ENCODE data around the gene NAGPA.

GRCh38 chr16:5066511-5066910 lies 32.8 kb upstream of the NAGPA start:
- no peak for TF ChIP-seq HDGF (IDR thresholded peaks at IDR 0.05; ENCODE audit: borderline replicate concordance)
- TF ChIP-seq SP1 (IDR thresholded peaks at IDR 0.05): no peak
- TF ChIP-seq ZNF384 (IDR thresholded peaks at IDR 0.05): no peak
- TF ChIP-seq PKNOX1 (IDR thresholded peaks at IDR 0.05): no peak
- TF ChIP-seq BHLHE40 (IDR thresholded peaks at IDR 0.05; ENCODE audit: borderline replicate concordance): no peak
- no peak for TF ChIP-seq ELF4 (IDR thresholded peaks at IDR 0.05)
- TF ChIP-seq FOXM1 (IDR thresholded peaks at IDR 0.05; ENCODE audit: borderline replicate concordance): no peak
- TF ChIP-seq FOXA1 (IDR thresholded peaks at IDR 0.05): no peak
- TF ChIP-seq SUZ12 (IDR thresholded peaks at IDR 0.05): no peak
- TF ChIP-seq L3MBTL2 (conservative IDR thresholded peaks at IDR 0.05): no peak
- no peak for TF ChIP-seq TARDBP (IDR thresholded peaks at IDR 0.05)
- TF ChIP-seq NFRKB (IDR thresholded peaks at IDR 0.05): no peak
- no peak for TF ChIP-seq FOXK2 (IDR thresholded peaks at IDR 0.05)
- no peak for TF ChIP-seq LEF1 (IDR thresholded peaks at IDR 0.05; ENCODE audit: borderline replicate concordance)
